HFF-Myc (cell line): ENCODE results near the gene CAPN15.

Source experiments
- DNase-seq: peaks from one replicate; pipeline ENCODE4 v3.0.0-alpha.2; 2011; ENCODE audit warnings: low read depth; ENCODE audit errors: extremely low read depth
- H3K4me3 ChIP-seq: replicated peaks from 2 replicates; pipeline ENCODE4 v1.5.1; 2011; ENCODE audit warnings: low read depth, mild to moderate bottlenecking, control low read depth, low read length
- CTCF ChIP-seq: IDR thresholded peaks from 2 replicates; pipeline ENCODE4 v1.5.1; 2012; ENCODE audit warnings: mild to moderate bottlenecking, low read depth, low read length, control low read depth; ENCODE audit errors: missing control alignments

CAPN15 gene

GRCh38 chr16:589658-590187 lies 62.2 kb downstream of the CAPN15 start, which contains the start of gene RAB40C:
TSS of gene RAB40C (plus strand) at chr16:590066. CDS start at chr16:590292, 226 bp downstream.
- no peak for TF ChIP-seq CTCF
- DNase-seq = peak; percentile 87
- peak within 1 kb of the TSS; percentile 79 for H3K4me3 ChIP-seq

GRCh38 chr16:590188-590814 lies 62.8 kb downstream of the CAPN15 start:
- no peak for TF ChIP-seq CTCF
- H3K4me3 ChIP-seq = peak overlapping the region; percentile 74
- DNase-seq = no peak

GRCh38 chr16:590815-591200 lies 63.3 kb downstream of the CAPN15 start:
- peak overlapping the region; percentile 74 for H3K4me3 ChIP-seq
- no peak for TF ChIP-seq CTCF
- DNase-seq = no peak

- peak overlapping the region; percentile 74 for H3K4me3 ChIP-seq
- no peak for DNase-seq
Measured at GRCh38 chr16:591231-591630, 63.7 kb downstream of the CAPN15 start.

GRCh38 chr16:591892-592517 lies 64.5 kb downstream of the CAPN15 start:
- no peak for TF ChIP-seq CTCF
- H3K4me3 ChIP-seq = no peak overlapping the region
- DNase-seq = no peak

More at GRCh38 chr16:591231-591630, 63.7 kb downstream of the CAPN15 start:
- TF ChIP-seq CTCF = no peak

- no peak for TF ChIP-seq CTCF
- no peak for DNase-seq
- no peak overlapping the region for H3K4me3 ChIP-seq
Measured at GRCh38 chr16:592518-593306, 65.2 kb downstream of the CAPN15 start.
